Lower leg skin (tissue), 4 donors: Measurements from ENCODE around the gene RHBDL3. TPM values are rescaled to one million over a fixed set of nuclear protein-coding genes. Genes with fewer than 3 reads are reported as not detected.

Source experiments
- DNase-seq, 2 donors: peaks; one replicate each; pipeline ENCODE4 v3.0.0-alpha.2; 2019; ENCODE audit warnings: low spot score in 2 of 2
- H3K4me3 ChIP-seq: fragments of 200-600 bp; sonication (generic); 2 replicates; pipeline ENCODE4 v1.5.1; 2017; ENCODE audit warnings: mild to moderate bottlenecking, low read depth; ENCODE audit not compliant: poor library complexity, severe bottlenecking
- CTCF ChIP-seq, 3 donors: fragments of 450-650 bp; IDR thresholded peaks; one replicate each; pipeline ENCODE4 v1.5.1; 2016; ENCODE audit warnings: antibody characterized with exemption in 3 of 3, mild to moderate bottlenecking in 3 of 3, moderate library complexity in 2 of 3
- POLR2A ChIP-seq, 2 donors: fragments of 450-650 bp; IDR thresholded peaks; one replicate each; pipeline ENCODE4 v1.6.1; 2016 to 2017; ENCODE audit warnings: antibody characterized with exemption in 2 of 2, mild to moderate bottlenecking in 1 of 2, moderate library complexity in 1 of 2
- WGBS, 2 donors: methylation state at CpG; one replicate each; pipeline ENCODE4 v1.1.5; 2018; 5-methylcytosine and 5-hydroxymethylcytosine counted together
- intact Hi-C: fragments of 100-400 bp; cut with DNase I; formaldehyde crosslinking; loops from one replicate; pipeline ENCODE4 v1.15.0; 2023; ENCODE audit warnings: low total_unique reads
- total RNA-seq, 4 donors: library from RNA; depleted of rRNA; stranded (reverse); fragments of >200 nt; gene quantifications; one replicate each; pipeline ENCODE4 v1.1.0, GENCODE V29; 2016

RHBDL3 gene, protein sequence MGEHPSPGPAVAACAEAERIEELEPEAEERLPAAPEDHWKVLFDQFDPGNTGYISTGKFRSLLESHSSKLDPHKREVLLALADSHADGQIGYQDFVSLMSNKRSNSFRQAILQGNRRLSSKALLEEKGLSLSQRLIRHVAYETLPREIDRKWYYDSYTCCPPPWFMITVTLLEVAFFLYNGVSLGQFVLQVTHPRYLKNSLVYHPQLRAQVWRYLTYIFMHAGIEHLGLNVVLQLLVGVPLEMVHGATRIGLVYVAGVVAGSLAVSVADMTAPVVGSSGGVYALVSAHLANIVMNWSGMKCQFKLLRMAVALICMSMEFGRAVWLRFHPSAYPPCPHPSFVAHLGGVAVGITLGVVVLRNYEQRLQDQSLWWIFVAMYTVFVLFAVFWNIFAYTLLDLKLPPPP
- under 1 TPM in 3 of 4 donors, not detected in 1; 0.12 to 0.71 (median 0.55) TPM for total RNA-seq

- WGBS, 2 donors, result 3 to 5% methylated on average over 19 to 36 of the region's 68 CpGs
- intact Hi-C loops, result no loop called here
- no peak for TF ChIP-seq CTCF (IDR thresholded peaks at IDR 0.05)
- TF ChIP-seq POLR2A (IDR thresholded peaks at IDR 0.05), result no peak
- H3K4me3 ChIP-seq, result peak within 1 kb of the TSS; percentile 24
- DNase-seq, result no peak
Measured at GRCh38 chr17:32265192-32265923, at the start of gene RHBDL3. TSS of gene RHBDL3 (plus strand) at chr17:32265832. CDS start at chr17:32266190, 358 bp downstream.

GRCh38 chr17:32222621-32223020 is 43.0 kb upstream of the RHBDL3 start:
- TF ChIP-seq CTCF (IDR thresholded peaks at IDR 0.05), result no peak
- no peak for TF ChIP-seq POLR2A (IDR thresholded peaks at IDR 0.05)
- no peak overlapping the region for H3K4me3 ChIP-seq
- no peak for DNase-seq
- WGBS, 2 donors, result 72 to 81% methylated on average over 3 of the region's 3 CpGs
- intact Hi-C loops, result no loop called here

GRCh38 chr17:32223703-32224102 is 41.9 kb upstream of the RHBDL3 start:
- intact Hi-C loops, result no loop called here
- no peak for TF ChIP-seq CTCF (IDR thresholded peaks at IDR 0.05)
- no peak for TF ChIP-seq POLR2A (IDR thresholded peaks at IDR 0.05)
- DNase-seq, result no peak
- 91 to 95% methylated on average over 3 of the region's 3 CpGs for WGBS, 2 donors
- no peak overlapping the region for H3K4me3 ChIP-seq

GRCh38 chr17:32226886-32227285 is 38.7 kb upstream of the RHBDL3 start:
- intact Hi-C loops, result no loop called here
- 91 to 100% methylated on average over 3 of the region's 3 CpGs for WGBS, 2 donors

DNA sequence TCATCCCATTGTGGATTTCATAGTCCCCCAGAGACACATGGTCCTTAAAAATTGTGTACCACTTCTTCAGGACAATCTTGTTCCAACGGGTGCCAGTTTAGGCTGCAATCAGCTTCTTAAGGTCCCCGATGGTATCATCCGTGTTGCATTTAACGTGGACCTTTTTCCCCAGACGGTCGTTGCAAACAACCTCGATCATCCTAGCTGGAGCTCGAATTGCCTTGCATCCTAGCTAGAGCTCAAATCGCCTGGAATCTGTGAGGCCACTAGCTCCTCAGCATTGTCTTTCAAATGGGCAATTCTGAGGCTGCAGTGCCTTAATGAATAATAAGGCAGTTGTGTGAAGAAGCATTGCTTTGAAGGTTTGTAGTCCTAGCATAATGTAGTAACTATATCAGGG is 37.7 kb upstream of the RHBDL3 start:
- 77 to 84% methylated on average over 9 of the region's 9 CpGs for WGBS, 2 donors
- TF ChIP-seq POLR2A (IDR thresholded peaks at IDR 0.05), result no peak
- no peak for TF ChIP-seq CTCF (IDR thresholded peaks at IDR 0.05)
- DNase-seq, result no peak
- intact Hi-C loops, result no loop called here
- H3K4me3 ChIP-seq, result no peak overlapping the region

More at GRCh38 chr17:32226886-32227285, 38.7 kb upstream of the RHBDL3 start:
- no peak for DNase-seq
- no peak overlapping the region for H3K4me3 ChIP-seq
- TF ChIP-seq CTCF (IDR thresholded peaks at IDR 0.05) (no peak), POLR2A (IDR thresholded peaks at IDR 0.05) (no peak)
